Ramos (cell line): Measurements from ENCODE around the gene DENND1C.

Source experiments
- in situ Hi-C: fragments of 300-500 bp; cut with MboI; formaldehyde crosslinking; loops from one replicate; pipeline ENCODE4 v1.14.3; 2022; ENCODE audit warnings: low sequenced_read_pairs; ENCODE audit not compliant: unreplicated experiment

Gene DENND1C

GRCh38 chr19:6481541-6482342 is at the start of gene DENND1C:
Gene DENND1C (minus strand): TSS chr19:6481787. CDS start chr19:6481695, 92 bp downstream.
- in situ Hi-C loops = no loop called here

- in situ Hi-C loops = no loop called here
Measured at GRCh38 chr19:6530386-6531162, 49.0 kb upstream of the DENND1C start, which contains the start of gene TNFSF9. Gene TNFSF9 (plus strand): TSS chr19:6531026. CDS start chr19:6531037, 11 bp downstream.

GRCh38 chr19:6529937-6530385 is 48.4 kb upstream of the DENND1C start:
- in situ Hi-C loops = no loop called here

- in situ Hi-C loops = no loop called here
Measured at GRCh38 chr19:6529351-6529750, 47.8 kb upstream of the DENND1C start.

GRCh38 chr19:6528544-6529121 is 47.0 kb upstream of the DENND1C start:
- in situ Hi-C loops = no loop called here

GRCh38 chr19:6527893-6528543 is 46.4 kb upstream of the DENND1C start:
- in situ Hi-C loops = no loop called here

GRCh38 chr19:6524311-6524710 is 42.7 kb upstream of the DENND1C start:
- in situ Hi-C loops = loop anchor here (5.0 kb wide), 1 partner anchor 63 kb away; no protein-coding TSS in a partner anchor

GRCh38 chr19:6522712-6523111 is 41.1 kb upstream of the DENND1C start:
- in situ Hi-C loops = loop anchor here (5.0 kb wide), 1 partner anchor 65 kb away; no protein-coding TSS in a partner anchor

GRCh38 chr19:6521718-6522646 is 40.4 kb upstream of the DENND1C start:
- in situ Hi-C loops = loop anchor here (5.0 kb wide), 1 partner anchor 65 kb away; no protein-coding TSS in a partner anchor

- in situ Hi-C loops = loop anchor here (5.0 to 10.0 kb wide), 3 partner anchors 113 to 343 kb away; partner anchors contain the start of genes GPR108 and TRIP10
Measured at GRCh38 chr19:6519289-6519688, 37.7 kb upstream of the DENND1C start.

- in situ Hi-C loops = loop anchor here (5.0 to 10.0 kb wide), 3 partner anchors 114 to 344 kb away; partner anchors contain the start of genes GPR108 and TRIP10
Measured at GRCh38 chr19:6518145-6518911, 36.7 kb upstream of the DENND1C start.

- in situ Hi-C loops = loop anchor here (5.0 to 10.0 kb wide), 3 partner anchors 116 to 346 kb away; partner anchors contain the start of genes GPR108 and TRIP10
Measured at GRCh38 chr19:6516659-6517291, 35.2 kb upstream of the DENND1C start.

- in situ Hi-C loops = loop anchor here (5.0 to 10.0 kb wide), 3 partner anchors 116 to 346 kb away; partner anchors contain the start of genes GPR108 and TRIP10
Measured at GRCh38 chr19:6516018-6516658, 34.6 kb upstream of the DENND1C start.

GRCh38 chr19:6514926-6515544 is 33.4 kb upstream of the DENND1C start:
- in situ Hi-C loops = loop anchor here (5.0 to 10.0 kb wide), 3 partner anchors 117 to 347 kb away; partner anchors contain the start of genes GPR108 and TRIP10

GRCh38 chr19:6514089-6514488 is 32.5 kb upstream of the DENND1C start:
- in situ Hi-C loops = loop anchor here (10.0 kb wide), 1 partner anchor 221 kb away; the partner anchor contains the start of genes GPR108 and TRIP10

GRCh38 chr19:6510618-6511017 is 29.0 kb upstream of the DENND1C start:
- in situ Hi-C loops = loop anchor here (10.0 kb wide), 1 partner anchor 224 kb away; the partner anchor contains the start of genes GPR108 and TRIP10
